OCI-LY7 (cell line): ENCODE data around the gene GOLGA8K.
"Not testable (repeated sequence)": the region's sequence is repeated elsewhere in the genome, so short reads cannot be mapped to it uniquely, and the experiment has no call there.

ENCODE experiments used
- EZH2phosphoT487 ChIP-seq: fragments of 200-600 bp; sonication (generic); IDR thresholded peaks from 2 replicates; pipeline ENCODE4 v1.6.1; 2018; ENCODE audit warnings: low read depth, borderline replicate concordance, mild to moderate bottlenecking, mixed run types, antibody characterized with exemption, low read length, moderate library complexity, mixed read lengths
- TF ChIP-seq, protein P1 (sequence below): fragments of 200-600 bp; sonication (generic); conservative IDR thresholded peaks from 2 replicates; pipeline ENCODE4 v1.5.1; 2014; ENCODE audit warnings: mild to moderate bottlenecking, antibody characterized with exemption, low read length, moderate library complexity, mixed read lengths

- TF ChIP-seq, protein P1, sequence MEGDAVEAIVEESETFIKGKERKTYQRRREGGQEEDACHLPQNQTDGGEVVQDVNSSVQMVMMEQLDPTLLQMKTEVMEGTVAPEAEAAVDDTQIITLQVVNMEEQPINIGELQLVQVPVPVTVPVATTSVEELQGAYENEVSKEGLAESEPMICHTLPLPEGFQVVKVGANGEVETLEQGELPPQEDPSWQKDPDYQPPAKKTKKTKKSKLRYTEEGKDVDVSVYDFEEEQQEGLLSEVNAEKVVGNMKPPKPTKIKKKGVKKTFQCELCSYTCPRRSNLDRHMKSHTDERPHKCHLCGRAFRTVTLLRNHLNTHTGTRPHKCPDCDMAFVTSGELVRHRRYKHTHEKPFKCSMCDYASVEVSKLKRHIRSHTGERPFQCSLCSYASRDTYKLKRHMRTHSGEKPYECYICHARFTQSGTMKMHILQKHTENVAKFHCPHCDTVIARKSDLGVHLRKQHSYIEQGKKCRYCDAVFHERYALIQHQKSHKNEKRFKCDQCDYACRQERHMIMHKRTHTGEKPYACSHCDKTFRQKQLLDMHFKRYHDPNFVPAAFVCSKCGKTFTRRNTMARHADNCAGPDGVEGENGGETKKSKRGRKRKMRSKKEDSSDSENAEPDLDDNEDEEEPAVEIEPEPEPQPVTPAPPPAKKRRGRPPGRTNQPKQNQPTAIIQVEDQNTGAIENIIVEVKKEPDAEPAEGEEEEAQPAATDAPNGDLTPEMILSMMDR = not testable (repeated sequence)
- TF ChIP-seq EZH2phosphoT487 = not testable (repeated sequence)
Measured at GRCh38 chr15:32358462-32358861, 44.6 kb downstream of the GOLGA8K start.
